ENCODE data around the gene TRAF4. TPM values are rescaled to one million over a fixed set of nuclear protein-coding genes. Genes with fewer than 3 reads are reported as not detected.

The TRAF4 gene
- total and polyA plus RNA-seq, 4 donors, result 8.5 to 32.0 (median 23.9) TPM

DNA sequence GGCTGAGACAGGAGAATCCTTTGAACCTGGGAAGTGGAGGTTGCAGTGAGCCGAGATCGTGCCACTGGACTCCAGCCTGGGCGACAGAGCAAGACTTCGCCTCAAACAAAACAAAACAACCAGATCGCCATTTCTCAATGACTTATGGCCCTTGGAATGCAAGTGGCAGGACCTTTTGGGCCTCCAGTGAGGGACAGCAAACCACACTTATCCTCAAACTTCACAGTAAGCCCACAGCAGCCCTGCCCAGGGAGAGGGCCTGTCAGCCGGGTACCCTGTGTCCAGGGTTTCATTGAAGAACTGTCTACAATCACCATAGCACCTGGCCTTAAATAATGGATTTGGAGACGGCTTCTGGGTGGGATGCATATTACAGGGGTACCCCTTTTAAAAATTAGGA lies 11.7 kb downstream of the TRAF4 start:
- Histone ChIP-seq H3K27me3 (ENCODE audit: control insufficient read depth in 4 of 4, insufficient read depth in 4 of 4, low read length in 3 of 4) (no peaks in the 10 kb centered on the region), H3K27ac (ENCODE audit: low read depth in 1 of 2, low read length in 2 of 2) (no peak overlapping the region), H3K4me1 (ENCODE audit: control insufficient read depth in 4 of 4, insufficient read depth in 4 of 4, low read length in 3 of 4) (peaks cover 0 to 1% (median 0%) of the 10 kb centered on the region in 4 donors), H3K4me3 (ENCODE audit: low read depth in 1 of 3, low read length in 3 of 3) (no peak overlapping the region), H3K9ac (ENCODE audit: low read depth in 1 of 2, low read length in 2 of 2) (no peak overlapping the region), H3K9me3 (ENCODE audit: control insufficient read depth in 4 of 4, low read length in 3 of 4) (no peaks in the 10 kb centered on the region), H3K36me3 (ENCODE audit: control insufficient read depth in 4 of 4, insufficient read depth in 3 of 4, low read depth in 1 of 4, low read length in 3 of 4) (peaks cover 5 to 33% (median 12%) of the 10 kb centered on the region in 4 donors)
- WGBS, result 92% methylated on average over 7 of the region's 7 CpGs
- TF ChIP-seq GABPA (IDR thresholded peaks at IDR 0.05 in 1 of 2, conservative IDR thresholded peaks at IDR 0.05 in 1 of 2), result no peak
- TF ChIP-seq RXRA (IDR thresholded peaks at IDR 0.05), result no peak
- TF ChIP-seq SP1 (IDR thresholded peaks at IDR 0.05), result no peak
- TF ChIP-seq HNF4G (IDR thresholded peaks at IDR 0.05), result no peak
- TF ChIP-seq HNF4A (conservative IDR thresholded peaks at IDR 0.05), result no peak
- TF ChIP-seq YY1 (IDR thresholded peaks at IDR 0.05), result no peak
- TF ChIP-seq JUND (IDR thresholded peaks at IDR 0.05), result no peak
- TF ChIP-seq, protein P1, sequence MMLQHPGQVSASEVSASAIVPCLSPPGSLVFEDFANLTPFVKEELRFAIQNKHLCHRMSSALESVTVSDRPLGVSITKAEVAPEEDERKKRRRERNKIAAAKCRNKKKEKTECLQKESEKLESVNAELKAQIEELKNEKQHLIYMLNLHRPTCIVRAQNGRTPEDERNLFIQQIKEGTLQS (IDR thresholded peaks at IDR 0.05), result no peak
- no peak for TF ChIP-seq FOXA2 (IDR thresholded peaks at IDR 0.05)
- TF ChIP-seq, protein P2, sequence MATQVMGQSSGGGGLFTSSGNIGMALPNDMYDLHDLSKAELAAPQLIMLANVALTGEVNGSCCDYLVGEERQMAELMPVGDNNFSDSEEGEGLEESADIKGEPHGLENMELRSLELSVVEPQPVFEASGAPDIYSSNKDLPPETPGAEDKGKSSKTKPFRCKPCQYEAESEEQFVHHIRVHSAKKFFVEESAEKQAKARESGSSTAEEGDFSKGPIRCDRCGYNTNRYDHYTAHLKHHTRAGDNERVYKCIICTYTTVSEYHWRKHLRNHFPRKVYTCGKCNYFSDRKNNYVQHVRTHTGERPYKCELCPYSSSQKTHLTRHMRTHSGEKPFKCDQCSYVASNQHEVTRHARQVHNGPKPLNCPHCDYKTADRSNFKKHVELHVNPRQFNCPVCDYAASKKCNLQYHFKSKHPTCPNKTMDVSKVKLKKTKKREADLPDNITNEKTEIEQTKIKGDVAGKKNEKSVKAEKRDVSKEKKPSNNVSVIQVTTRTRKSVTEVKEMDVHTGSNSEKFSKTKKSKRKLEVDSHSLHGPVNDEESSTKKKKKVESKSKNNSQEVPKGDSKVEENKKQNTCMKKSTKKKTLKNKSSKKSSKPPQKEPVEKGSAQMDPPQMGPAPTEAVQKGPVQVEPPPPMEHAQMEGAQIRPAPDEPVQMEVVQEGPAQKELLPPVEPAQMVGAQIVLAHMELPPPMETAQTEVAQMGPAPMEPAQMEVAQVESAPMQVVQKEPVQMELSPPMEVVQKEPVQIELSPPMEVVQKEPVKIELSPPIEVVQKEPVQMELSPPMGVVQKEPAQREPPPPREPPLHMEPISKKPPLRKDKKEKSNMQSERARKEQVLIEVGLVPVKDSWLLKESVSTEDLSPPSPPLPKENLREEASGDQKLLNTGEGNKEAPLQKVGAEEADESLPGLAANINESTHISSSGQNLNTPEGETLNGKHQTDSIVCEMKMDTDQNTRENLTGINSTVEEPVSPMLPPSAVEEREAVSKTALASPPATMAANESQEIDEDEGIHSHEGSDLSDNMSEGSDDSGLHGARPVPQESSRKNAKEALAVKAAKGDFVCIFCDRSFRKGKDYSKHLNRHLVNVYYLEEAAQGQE (IDR thresholded peaks at IDR 0.05), result no peak
- TF ChIP-seq NR2F2 (IDR thresholded peaks at IDR 0.05), result no peak
- DNase-seq (ENCODE audit: low spot score), result no peak

DNA sequence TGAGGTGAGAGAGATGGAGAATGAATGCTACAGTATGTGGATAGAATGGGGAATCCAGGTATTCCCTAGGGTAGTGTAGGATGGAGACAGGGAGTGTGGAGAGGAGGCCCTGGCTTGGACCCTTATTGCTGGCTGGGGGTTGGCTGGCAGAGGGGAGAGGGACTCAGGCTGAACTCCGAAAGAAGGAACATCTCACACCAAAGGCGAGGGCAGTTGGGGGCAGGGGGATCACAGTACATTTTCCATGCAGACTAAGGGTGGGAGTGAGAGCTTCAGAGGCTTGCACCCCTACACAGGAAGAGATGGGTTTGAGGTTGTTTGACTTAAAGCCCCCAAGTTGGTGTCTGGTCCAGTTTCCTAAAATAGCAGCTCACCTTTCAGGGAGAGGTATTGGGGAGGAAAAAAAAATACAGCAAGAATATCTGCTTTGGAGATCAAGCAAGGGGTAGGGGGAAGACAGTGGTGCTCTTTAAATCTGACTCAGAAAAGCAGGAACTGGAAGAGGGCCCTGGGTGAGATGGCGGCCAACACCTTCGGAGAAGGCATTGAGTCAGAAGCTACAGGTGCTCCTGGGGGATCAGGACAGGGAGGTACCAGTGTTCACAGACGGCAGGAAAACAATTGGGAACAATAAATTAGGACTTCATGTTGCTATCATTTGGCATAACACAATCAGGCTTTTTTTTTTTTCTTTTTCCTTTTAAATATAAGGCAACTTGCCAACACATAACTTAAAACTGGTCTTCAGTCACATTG lies 12.4 kb downstream of the TRAF4 start:
- TF ChIP-seq RXRA (IDR thresholded peaks at IDR 0.05) (no peak), FOXA2 (IDR thresholded peaks at IDR 0.05) (no peak), GABPA (IDR thresholded peaks at IDR 0.05 in 1 of 2, conservative IDR thresholded peaks at IDR 0.05 in 1 of 2) (no peak), RAD21 (IDR thresholded peaks at IDR 0.05) (no peak)
- Histone ChIP-seq H3K27me3 (ENCODE audit: control insufficient read depth in 4 of 4, insufficient read depth in 4 of 4, low read length in 3 of 4) (no peaks in the 10 kb centered on the region), H3K9ac (ENCODE audit: low read depth in 1 of 2, low read length in 2 of 2) (no peak overlapping the region), H3K36me3 (ENCODE audit: control insufficient read depth in 4 of 4, insufficient read depth in 3 of 4, low read depth in 1 of 4, low read length in 3 of 4) (peaks cover 5 to 33% (median 12%) of the 10 kb centered on the region in 4 donors), H3K4me3 (ENCODE audit: low read depth in 1 of 3, low read length in 3 of 3) (no peak overlapping the region), H3K4me1 (ENCODE audit: control insufficient read depth in 4 of 4, insufficient read depth in 4 of 4, low read length in 3 of 4) (peaks cover 0 to 7% (median 2%) of the 10 kb centered on the region in 4 donors), H3K9me3 (ENCODE audit: control insufficient read depth in 4 of 4, low read length in 3 of 4) (no peaks in the 10 kb centered on the region), H3K27ac (ENCODE audit: low read depth in 1 of 2, low read length in 2 of 2) (no peak overlapping the region)
- no peak for DNase-seq (ENCODE audit: low spot score)
- 87% methylated on average over 5 of the region's 5 CpGs for WGBS

DNA sequence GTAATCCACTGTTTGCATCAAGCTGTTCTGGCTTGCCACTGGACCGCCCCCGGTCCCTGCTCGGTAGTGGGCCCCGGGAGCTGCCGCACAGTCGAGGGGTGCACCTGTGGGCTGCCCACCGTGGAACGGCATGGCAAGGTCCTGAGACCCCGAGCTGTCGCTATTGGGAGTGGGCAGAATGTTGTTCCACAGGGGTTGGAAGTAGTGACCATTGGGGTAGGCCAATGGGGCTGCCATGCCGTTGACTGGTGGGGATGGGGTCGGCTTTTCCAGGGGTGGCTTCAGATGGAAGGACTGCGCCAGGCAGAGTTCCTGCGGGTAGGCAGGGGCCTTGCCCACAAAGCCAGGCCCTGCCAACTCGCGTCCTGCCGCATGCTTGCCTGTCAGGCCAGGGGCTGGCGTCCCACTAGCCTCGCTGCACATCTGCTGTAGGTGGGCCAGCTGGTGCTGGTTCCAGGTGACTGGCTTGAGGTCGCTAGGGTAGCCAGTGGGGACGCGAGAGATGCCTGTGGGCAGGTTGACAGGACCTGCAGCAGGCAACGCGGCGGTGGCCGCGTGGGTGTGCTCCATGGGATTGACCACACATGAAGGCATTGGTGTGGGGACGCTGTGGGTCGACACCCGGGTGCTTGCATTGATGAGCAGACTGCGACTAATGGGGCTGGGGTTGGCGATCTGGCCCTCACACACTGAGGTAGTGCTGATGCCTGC lies 14.8 kb downstream of the TRAF4 start:
- DNase-seq (ENCODE audit: low spot score), result no peak
- H3K36me3 ChIP-seq (ENCODE audit: control insufficient read depth in 4 of 4, insufficient read depth in 3 of 4, low read depth in 1 of 4, low read length in 3 of 4), result peaks cover 4 to 27% (median 8%) of the 10 kb centered on the region in 4 donors
- no peak overlapping the region for H3K9ac ChIP-seq (ENCODE audit: low read depth in 1 of 2, low read length in 2 of 2)
- 97% methylated on average over 32 of the region's 32 CpGs for WGBS
- H3K4me1 ChIP-seq (ENCODE audit: control insufficient read depth in 4 of 4, insufficient read depth in 4 of 4, low read length in 3 of 4), result peaks cover 0 to 11% (median 7%) of the 10 kb centered on the region in 4 donors
- no peak overlapping the region for H3K27ac ChIP-seq (ENCODE audit: low read depth in 1 of 2, low read length in 2 of 2)
- TF ChIP-seq TAF1 (conservative IDR thresholded peaks at IDR 0.05) (no peak), HNF4A (conservative IDR thresholded peaks at IDR 0.05) (no peak)
- TF ChIP-seq, protein P3, sequence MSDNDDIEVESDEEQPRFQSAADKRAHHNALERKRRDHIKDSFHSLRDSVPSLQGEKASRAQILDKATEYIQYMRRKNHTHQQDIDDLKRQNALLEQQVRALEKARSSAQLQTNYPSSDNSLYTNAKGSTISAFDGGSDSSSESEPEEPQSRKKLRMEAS (IDR thresholded peaks at IDR 0.05), result no peak
- H3K9me3 ChIP-seq (ENCODE audit: control insufficient read depth in 4 of 4, low read length in 3 of 4), result no peaks in the 10 kb centered on the region
- H3K27me3 ChIP-seq (ENCODE audit: control insufficient read depth in 4 of 4, insufficient read depth in 4 of 4, low read length in 3 of 4), result no peaks in the 10 kb centered on the region
- H3K4me3 ChIP-seq (ENCODE audit: low read depth in 1 of 3, low read length in 3 of 3), result no peak overlapping the region
